PC-3 (cell line): Measurements from ENCODE around the gene GNG14.

Experiments
- CTCF ChIP-seq: fragments of 300-600 bp; sonication (generic); conservative IDR thresholded peaks from 2 replicates; pipeline ENCODE4 v1.5.1; 2017; ENCODE audit warnings: antibody characterized with exemption, low read depth, mild to moderate bottlenecking, low read length
- EZH2 ChIP-seq: fragments of 300-600 bp; sonication (generic); IDR thresholded peaks from one replicate; pipeline ENCODE4 v1.6.1; 2017; ENCODE audit warnings: antibody characterized with exemption, mild to moderate bottlenecking, low read length; ENCODE audit not compliant: unreplicated experiment
- EZH2phosphoT487 ChIP-seq: fragments of 300-600 bp; sonication (generic); IDR thresholded peaks from 2 replicates; pipeline ENCODE4 v1.6.1; 2018; ENCODE audit warnings: mild to moderate bottlenecking, antibody characterized with exemption, low read length, borderline replicate concordance

GRCh38 chr19:12706332-12706718 is 18.5 kb downstream of the GNG14 start:
- TF ChIP-seq CTCF (no peak), EZH2 (no peak), EZH2phosphoT487 (no peak)
